Measurements from ENCODE around the gene ADISSP.
A peak's percentile ranks its signal among the peaks of the same experiment; 100 is the strongest.

Gene ADISSP

DNA sequence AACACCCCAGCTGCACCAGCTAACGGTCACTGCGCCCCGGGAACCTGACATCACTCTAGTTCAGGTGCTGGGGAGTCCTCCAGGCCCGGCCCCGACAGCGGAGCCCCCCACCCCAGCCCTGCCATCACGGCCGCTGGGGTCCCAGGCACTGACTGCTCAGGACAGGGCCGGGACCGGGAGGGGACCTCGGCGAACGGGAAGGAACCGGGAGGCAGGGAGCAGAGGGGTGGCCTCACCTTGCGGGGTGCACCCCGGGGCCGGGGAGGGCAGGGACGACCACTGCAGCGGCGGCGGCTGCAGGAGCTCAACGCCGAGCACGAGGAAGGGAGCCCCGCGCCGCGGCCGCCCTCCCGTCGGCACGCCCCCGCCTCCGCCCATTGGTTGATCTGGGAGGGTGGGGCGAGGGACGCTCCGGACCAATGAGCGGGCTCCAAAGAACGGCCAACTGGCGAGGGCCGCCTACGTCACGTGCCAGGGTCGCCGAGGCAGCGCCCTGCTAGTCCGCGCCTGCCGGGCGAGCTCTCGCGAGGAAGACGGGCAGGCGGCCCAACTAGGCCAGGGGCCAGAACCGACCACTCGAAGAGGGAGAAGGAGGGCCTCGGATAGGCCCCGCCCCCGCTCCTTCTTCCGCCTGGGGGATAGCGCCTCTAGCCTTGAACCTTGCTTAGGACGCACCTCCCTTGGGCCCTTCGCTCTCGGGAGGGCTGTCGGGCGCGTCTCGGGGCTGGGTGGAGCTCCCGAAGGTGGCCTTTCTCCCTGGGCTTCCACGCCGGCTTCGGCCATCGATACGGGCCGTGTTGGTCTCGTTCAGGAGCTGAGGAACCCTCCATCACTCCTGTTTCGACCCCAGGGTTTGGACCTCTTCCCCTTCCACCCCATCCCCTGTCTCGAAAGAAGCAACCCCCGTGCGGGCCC lies at the start of gene ADISSP:
ADISSP (minus strand) TSS at position 327 of the 915 bp plus-strand sequence. CDS start 7,653 bp downstream, outside the sequence.
- peak; percentile 99 for DNase-seq (ENCODE audit: low spot score)

DNA sequence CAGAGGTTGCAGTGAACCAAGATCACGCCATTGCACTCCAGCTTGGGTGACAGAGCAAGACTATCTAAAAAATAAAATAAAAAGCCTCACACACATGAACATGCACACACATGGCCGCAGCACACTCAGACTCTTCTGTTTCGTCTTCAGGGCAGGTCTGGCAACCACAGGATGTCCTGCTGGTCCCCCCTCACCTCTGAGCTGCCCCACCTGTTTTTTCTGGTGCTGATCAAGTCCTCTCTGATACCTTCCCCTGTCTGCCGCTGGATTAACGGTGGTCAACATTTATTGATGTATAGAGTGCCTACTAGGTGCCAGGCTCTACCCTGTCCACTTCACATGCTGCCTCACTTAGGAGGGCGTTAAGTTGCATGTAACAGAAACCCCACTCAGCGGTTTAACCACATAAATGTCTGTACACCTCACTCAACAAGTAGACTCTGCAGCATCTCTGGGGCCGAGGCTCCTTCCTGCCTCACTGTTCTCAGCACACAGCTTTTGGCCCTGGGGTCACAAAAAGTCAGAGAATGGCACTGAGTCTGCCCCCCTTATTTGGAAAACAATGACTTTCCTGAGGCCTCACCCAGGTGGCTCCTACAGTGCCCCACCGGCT lies 48.3 kb upstream of the ADISSP start:
- DNase-seq (ENCODE audit: low spot score): peak; percentile 45

DNA sequence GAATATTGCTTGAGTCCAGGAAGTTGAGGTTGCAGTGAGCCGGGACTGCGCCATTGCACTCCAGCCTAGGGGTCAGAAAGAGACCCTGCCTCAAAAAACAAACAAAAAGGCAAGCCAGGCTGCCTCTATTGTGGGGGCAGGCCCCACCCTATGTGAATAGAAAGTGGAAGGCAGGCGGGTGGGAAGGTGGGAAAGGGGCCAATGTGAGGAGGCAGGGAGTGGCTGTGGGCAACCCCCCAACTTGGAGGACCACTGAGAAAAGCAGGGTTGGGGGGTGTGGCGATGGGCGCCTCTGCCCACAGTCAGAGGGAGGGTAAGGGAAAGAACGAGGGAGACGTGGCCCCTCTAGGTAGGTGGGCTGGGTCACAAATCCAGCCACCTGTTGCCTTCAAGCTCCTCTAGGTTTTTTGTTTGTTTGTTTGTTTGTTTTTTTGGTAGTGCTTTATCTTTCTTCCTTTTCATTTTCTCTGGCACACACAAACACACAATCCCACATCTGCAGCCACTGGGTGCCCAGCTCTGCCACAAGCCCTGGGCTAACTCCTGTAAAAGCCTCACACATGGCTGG lies 47.5 kb upstream of the ADISSP start:
- no peak for DNase-seq (ENCODE audit: low spot score)

DNA sequence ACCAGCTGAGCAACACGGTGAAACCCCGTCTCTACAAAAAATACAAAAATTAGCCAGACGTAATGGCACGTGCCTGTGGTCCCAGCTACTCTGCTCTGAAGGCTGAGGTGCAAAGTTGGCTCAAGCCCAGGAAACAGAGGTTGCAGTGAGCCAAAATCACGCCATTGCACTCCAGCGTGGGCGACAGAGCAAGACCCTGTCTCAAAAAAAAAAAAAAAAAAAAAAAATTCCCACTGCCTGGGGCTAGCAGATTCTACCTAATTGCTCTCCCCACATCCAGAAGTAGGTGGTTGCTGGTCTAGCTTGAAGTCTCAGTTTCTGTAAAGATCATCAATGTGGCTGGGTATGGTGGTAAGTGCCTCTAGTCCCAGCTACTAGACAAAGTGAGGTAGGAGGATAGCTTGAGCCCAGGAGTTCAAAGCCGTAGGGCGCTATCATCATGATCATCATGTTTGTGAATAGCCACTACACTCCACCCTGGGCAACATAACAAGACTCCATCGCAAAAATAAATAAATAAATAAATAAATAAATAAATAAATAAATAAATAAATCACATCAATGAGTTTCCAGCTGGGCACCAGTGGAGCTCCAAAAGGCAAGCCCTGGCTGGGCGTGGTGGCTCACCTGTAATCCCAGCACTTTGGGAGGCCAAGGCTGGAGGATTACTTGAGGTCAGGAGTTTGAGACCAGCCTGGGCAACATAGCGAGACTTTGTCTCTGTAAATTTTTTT lies 46.5 kb upstream of the ADISSP start:
- no peak for DNase-seq (ENCODE audit: low spot score)

DNA sequence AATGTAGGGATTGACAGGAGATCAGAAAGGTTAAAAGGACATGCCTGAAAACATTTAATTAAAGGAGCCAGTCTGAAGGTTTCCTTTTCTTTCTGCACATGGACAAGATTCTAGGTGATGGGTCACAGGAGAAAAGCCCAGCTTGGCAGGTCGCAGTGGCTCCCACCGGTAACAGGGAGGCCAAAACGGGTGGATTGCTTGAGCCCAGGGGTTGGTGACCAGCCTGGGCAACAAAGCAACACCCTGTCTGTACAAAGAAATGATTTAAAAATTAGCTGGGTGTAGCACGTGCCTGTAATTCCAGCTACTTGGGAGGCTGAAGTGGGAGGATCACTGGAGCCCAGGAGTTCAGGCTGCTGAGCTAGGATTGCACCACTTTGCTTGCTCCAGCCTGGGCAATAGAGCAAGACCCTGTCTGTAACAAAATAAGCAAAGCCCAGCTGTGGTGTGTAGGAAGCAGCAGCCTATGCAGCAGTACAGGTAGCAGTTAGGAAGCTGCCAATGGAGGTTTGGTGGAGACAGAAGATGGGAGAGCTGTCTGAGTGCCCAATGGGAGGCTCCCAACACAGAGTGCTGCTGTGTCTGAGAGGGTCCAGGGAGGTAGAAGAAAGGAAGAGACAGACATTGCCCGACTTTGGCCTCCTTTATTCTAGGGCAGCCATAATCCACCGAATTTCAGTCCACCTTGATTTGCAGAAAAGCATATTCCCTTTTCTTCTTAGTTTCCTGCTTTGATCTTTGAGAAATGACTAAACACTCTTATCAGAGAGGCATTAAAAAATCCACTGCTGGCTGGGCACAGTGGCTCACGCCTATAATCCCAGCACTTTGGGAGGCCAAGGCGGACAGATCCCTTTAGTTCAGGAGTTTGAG lies 45.7 kb upstream of the ADISSP start:
- no peak for DNase-seq (ENCODE audit: low spot score)

DNA sequence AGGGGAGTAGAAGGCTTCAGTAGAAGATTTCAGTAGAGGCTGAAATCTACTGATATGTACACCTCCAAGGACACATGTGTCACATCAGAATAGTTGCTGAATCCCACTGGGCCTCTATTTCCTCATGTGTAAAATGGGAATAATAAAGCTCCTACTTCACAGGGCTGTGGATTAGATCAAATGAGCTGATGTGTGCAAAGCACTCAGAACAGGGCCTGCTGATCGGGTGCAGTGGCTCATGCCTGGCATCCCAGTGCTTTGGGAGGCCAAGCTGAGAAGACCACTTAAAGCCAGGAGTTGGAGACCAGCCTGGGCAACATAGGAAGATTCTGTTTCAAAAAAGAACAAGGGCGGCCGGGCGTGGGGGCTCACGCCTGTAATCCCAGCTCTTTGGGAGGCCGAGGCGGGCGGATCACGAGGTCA lies 44.7 kb upstream of the ADISSP start:
- no peak for DNase-seq (ENCODE audit: low spot score)

DNA sequence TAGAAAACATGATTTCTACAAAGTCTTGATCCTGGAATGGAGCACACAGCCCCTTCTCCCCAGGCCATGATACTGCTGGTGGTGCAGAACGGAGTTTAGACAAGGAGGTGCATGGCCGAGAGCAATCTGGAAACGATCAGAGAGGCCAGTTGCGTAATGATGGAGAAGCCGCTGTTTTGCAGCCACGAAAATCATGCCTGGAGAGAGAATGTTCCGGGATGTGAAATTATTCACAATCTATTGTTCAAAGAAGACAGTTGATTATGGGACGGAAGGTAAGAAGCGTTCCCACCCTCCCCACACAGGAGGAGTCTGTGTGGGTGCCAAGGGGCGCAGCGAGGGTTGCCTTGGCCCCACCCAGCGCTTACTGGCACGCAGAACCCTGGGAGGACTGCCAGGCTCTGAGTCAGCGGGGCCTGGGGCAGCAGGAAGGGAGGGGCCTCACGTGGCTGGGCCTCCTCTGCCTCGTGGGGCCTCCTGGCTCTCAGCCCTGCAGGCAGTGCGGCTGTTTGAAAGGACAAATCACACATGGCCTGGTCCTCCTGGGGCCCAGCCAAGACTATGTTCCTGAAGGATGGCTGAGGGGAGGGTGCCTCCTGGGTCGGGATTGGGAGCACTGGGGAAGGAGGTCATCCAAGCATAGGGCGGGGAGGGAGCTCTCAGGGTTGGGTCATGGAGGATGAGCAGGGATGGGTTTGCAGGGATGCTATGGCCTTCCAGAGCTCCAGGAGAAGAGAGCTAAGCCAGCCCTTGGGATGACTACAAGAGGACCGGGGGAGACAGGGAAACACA lies 44.1 kb upstream of the ADISSP start:
- DNase-seq (ENCODE audit: low spot score): peak; percentile 94

DNA sequence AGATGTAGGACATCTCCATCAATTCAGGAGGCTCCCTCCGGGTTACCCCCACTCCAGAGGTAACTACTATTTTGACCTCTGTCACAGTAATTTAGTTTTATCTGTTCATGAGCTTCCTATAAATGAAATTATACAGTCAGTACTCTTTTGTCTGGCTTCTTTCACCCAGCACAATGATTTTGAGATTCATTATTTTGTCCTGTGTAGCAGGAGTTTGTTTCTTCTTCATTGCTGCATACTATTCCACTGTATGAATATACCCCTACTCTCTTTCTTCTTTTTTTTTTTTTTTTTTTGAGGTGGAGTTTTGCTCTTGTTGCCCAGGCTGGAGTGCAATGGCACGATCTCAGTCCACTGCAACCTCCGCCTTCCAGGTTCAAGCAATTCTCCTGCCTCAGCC lies 41.0 kb upstream of the ADISSP start:
- no peak for DNase-seq (ENCODE audit: low spot score)

DNA sequence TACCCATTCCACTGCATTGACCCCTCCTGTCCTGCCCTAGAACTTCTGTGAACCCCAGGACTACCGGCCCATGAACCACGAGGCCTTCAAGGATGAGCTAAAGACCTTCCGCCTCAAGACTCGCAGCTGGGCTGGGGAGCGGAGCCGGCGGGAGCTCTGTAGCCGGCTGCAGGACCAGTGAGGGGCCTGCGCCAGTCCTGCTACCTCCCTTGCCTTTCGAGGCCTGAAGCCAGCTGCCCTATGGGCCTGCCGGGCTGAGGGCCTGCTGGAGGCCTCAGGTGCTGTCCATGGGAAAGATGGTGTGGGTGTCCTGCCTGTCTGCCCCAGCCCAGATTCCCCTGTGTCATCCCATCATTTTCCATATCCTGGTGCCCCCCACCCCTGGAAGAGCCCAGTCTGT lies 37.2 kb upstream of the ADISSP start:
- no peak for DNase-seq (ENCODE audit: low spot score)

DNA sequence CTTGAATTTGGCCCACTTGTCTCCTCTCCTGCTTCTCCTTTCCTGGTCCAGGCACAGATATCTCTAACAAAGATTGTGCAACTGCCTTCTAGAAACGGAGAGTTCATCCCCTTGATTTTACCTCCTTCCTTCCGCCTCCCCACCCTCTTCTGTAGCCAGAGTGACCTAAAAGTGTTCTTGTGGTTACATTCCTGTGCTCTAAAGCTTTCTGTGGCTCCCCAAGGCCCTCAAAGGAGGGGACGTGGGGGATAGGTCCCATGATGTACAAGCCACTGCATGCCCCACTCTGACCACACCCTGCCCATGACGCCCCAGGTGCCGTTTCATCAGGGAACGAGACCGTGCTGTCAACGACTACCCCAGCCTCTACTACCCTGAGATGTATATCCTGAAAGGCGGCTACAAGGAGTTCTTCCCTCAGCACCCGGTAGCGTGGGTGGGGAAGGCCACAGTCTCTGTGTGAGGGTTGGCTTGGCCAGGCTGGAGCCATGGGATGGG lies 36.8 kb upstream of the ADISSP start:
- no peak for DNase-seq (ENCODE audit: low spot score)

DNA sequence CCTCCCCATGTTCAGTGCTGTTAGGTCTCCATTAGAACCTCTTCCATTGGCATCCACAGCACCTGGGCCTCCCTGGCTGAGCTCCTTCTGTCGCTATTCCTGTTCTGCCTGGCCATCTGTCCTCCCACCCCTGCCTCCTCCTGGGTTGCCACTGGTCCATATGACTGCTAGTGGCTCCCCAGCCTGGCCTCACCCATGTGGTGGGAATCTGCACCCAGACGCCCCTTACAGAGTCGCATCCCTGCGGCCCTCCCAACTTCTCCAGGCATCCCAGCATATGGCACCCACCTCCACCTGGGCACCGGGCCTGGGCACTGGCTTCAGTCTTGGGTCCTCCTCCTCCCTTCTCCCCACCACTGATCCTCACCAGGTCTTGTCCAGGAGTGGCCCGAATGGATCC lies 36.3 kb upstream of the ADISSP start:
- DNase-seq (ENCODE audit: low spot score): no peak

DNA sequence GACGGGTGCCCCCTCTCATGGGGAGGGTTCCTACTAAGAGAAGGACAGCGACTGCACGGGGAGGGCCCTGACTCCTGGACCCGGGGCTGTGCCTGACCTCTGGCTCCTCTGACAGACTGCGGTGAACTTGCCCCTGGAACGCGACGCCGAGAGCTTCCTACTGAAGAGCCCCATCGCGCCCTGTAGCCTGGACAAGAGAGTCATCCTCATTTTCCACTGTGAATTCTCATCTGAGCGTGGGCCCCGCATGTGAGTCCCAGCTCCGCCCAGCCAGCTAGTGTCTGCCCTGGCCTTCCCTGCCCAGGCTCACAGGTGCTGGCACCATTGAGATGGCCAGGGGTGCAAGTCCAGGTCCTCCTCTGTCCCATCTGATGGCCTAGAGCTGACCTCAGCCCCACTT lies 35.7 kb upstream of the ADISSP start:
- DNase-seq (ENCODE audit: low spot score): no peak

DNA sequence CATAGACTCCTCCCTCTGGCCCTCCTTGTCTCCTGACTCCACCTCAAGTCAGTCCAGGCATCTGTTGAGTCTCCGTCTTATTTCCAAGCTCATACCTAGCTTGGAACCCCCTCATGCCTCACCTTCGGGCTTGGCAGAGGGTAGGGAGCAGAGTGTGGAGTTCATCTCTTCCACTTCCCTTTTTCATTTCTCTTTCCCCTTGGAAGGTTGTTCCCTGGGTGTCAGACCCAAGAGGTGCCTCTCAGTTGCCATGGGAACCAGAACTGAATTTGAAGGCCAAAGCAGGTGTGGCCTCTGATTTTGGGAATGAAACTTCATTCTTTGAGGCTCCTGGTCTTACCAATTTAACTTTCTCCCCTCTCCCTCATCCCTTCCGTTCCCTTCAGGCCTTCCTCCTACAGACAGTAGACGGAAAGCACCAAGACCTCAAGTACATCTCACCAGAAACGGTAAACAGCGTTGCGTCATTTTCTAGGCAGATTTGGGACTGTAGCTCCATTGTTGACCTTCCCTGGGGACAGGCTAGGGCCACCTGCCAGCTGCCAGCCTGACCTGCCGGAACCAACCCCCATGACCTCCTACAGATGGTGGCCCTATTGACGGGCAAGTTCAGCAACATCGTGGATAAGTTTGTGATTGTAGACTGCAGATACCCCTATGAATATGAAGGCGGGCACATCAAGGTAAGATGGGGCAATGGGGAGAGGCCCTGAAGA lies 35.1 kb upstream of the ADISSP start:
- no peak for DNase-seq (ENCODE audit: low spot score)

DNA sequence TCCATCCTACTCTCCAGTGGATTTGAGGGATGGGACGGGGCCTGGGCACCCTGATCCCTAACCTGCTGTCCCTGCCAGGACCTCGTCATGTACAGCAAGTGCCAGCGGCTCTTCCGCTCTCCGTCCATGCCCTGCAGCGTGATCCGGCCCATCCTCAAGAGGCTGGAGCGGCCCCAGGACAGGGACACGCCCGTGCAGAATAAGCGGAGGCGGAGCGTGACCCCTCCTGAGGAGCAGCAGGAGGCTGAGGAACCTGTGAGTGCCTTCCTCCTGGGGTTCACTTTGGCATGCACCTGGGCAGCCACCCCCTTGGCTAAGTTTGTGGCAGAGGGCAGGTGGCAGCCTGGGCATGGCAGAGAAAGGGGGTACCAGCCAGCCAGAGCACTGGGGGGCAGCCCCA lies 34.3 kb upstream of the ADISSP start:
- no peak for DNase-seq (ENCODE audit: low spot score)

DNA sequence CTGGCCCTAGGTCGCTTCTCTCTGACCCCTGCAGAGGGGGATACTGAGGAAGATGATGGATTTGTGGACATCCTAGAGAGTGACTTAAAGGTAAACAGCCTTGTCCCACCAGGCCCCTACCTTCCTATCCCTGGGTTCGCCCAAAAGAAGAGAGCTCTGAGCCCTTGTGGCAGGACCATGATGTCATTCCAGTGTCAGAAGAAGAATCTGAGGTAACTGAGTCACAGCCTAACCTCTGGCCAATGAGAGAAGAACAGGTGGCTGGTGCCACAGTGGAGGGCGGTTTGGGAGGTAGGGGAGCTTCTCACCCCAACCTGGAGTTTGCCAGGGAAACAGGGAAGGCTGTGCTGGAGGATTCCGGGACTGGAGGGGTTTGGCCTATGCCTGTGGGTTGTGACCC lies 33.7 kb upstream of the ADISSP start:
- DNase-seq (ENCODE audit: low spot score): no peak

DNA sequence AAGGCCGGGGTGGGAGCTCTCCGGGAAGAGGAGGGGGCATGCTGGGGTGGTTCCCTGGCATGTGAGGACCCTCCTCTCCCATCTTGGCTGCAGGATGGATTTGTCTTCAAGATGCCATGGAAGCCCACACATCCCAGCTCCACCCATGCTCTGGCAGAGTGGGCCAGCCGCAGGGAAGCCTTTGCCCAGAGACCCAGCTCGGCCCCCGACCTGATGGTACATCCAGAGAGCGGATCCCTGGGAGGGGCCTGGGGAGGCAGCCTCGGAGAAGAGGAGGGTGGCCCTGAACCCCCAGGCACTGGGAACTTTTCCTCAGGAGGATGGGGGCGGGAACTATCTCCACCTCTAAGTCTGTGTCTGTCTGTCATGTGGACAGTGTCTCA lies 33.3 kb upstream of the ADISSP start:
- no peak for DNase-seq (ENCODE audit: low spot score)

DNA sequence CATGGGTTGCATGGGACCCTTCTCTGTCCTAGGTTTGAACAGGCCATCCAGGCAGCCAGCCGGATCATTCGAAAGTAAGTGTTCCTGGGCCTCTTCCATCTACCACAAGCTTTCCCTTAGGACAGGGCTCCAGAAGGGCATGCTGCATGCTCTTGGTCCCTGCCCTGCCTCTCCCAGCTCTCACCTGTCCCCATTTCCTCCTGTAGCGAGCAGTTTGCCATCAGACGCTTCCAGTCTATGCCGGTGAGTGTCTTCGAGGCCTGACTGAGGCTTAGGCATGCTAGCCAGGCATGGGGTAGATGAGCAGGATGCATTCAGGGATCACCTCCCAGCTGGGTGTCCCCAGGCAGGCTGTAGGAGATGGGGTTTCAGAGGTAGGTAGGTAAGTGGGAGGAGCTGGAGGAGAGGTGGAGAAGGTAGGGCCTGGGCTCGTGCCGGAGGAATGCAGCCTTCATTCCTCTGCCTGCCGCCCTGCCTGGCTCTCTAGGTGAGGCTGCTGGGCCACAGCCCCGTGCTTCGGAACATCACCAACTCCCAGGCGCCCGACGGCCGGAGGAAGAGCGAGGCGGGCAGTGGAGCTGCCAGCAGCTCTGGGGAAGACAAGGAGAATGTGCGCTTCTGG lies 32.8 kb upstream of the ADISSP start:
- no peak for DNase-seq (ENCODE audit: low spot score)

DNA sequence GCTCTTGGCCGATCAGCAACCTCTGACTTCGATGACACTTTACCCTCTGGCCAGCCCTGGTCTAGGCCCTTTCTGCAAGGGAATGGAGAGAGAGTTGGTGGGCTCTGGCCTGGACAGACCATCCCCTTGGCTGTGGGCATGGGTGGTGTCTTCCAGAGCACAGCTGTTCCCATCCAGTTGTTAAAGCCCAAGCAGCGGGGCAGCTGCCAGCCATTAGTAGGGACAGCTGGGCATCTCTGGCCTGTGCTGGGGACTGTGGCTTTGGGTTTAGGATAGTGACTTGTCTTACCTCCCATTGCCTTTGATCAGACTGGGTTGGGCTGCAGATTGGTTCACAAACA lies 31.3 kb upstream of the ADISSP start:
- DNase-seq (ENCODE audit: low spot score): no peak

DNA sequence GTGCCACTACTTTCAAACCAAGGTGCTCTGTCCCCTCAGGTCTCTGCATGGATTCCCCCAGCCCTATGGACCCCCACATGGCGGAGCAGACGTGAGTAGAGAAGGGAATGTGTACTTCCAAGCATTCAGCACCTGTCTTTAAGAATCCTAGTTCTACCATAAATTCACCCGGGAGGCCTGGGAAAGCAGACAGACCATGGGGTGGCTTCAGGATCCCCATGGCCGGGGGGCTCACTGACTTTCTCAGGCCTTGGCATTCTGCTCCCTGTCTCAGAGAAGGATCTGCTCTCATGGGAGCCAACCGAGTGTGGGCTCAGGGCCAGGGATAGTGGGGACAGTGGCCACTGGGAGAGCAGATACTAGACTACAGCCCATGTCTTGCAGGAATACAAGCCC lies 30.8 kb upstream of the ADISSP start:
- no peak for DNase-seq (ENCODE audit: low spot score)
